Endothelial cell (in vitro differentiated cells): Measurements from ENCODE around the gene ZNF578. TPM values are rescaled to one million over a fixed set of nuclear protein-coding genes. Genes with fewer than 3 reads are reported as not detected.
"Not testable (repeated sequence)": the region's sequence is repeated elsewhere in the genome, so short reads cannot be mapped to it uniquely, and the experiment has no call there.

Experiments
- DNase-seq: peaks from one replicate; pipeline ENCODE4 v3.0.0; 2021; ENCODE audit warnings: low spot score
- H3K27ac Mint-ChIP-seq: one replicate; pipeline ENCODE4 v1.8.0; 2021; ENCODE audit warnings: mixed read lengths, inconsistent platforms; ENCODE audit not compliant: unreplicated experiment
- H3K27me3 Mint-ChIP-seq: one replicate; pipeline ENCODE4 v1.8.0; 2021; ENCODE audit warnings: mild to moderate bottlenecking, moderate library complexity, mixed read lengths, inconsistent platforms; ENCODE audit not compliant: unreplicated experiment
- H3K36me3 Mint-ChIP-seq: one replicate; pipeline ENCODE4 v1.8.0; 2021; ENCODE audit warnings: mild to moderate bottlenecking, low read depth, mixed read lengths, inconsistent platforms; ENCODE audit not compliant: unreplicated experiment
- H3K4me1 Mint-ChIP-seq: one replicate; pipeline ENCODE4 v1.8.0; 2021; ENCODE audit warnings: mild to moderate bottlenecking, mixed read lengths, inconsistent platforms; ENCODE audit not compliant: unreplicated experiment
- H3K4me3 Mint-ChIP-seq: one replicate; pipeline ENCODE4 v1.8.0; 2021; ENCODE audit warnings: mild to moderate bottlenecking, mixed read lengths, inconsistent platforms; ENCODE audit not compliant: unreplicated experiment
- H3K9me3 Mint-ChIP-seq: one replicate; pipeline ENCODE4 v1.8.0; 2021; ENCODE audit warnings: mixed read lengths, inconsistent platforms; ENCODE audit not compliant: unreplicated experiment
- total RNA-seq: library from RNA; stranded (reverse); fragmentation: NEBNext Ultra II Directional; extraction: Animal tissue kit (Norgen Biotek cat#: 25700); gene quantifications from one replicate; pipeline ENCODE4 v1.2.1, GENCODE V29; 2021; ENCODE audit not compliant: unreplicated experiment
- TF ChIP-seq, protein P1 (sequence below): fragments of 200-600 bp; sonication (generic); IDR thresholded peaks from one replicate; pipeline ENCODE4 v1.5.0; 2021; ENCODE audit warnings: antibody characterized with exemption; ENCODE audit not compliant: unreplicated experiment

Gene ZNF578
- total RNA-seq, 1 donor from 2014 or later = 0.26 TPM

DNA sequence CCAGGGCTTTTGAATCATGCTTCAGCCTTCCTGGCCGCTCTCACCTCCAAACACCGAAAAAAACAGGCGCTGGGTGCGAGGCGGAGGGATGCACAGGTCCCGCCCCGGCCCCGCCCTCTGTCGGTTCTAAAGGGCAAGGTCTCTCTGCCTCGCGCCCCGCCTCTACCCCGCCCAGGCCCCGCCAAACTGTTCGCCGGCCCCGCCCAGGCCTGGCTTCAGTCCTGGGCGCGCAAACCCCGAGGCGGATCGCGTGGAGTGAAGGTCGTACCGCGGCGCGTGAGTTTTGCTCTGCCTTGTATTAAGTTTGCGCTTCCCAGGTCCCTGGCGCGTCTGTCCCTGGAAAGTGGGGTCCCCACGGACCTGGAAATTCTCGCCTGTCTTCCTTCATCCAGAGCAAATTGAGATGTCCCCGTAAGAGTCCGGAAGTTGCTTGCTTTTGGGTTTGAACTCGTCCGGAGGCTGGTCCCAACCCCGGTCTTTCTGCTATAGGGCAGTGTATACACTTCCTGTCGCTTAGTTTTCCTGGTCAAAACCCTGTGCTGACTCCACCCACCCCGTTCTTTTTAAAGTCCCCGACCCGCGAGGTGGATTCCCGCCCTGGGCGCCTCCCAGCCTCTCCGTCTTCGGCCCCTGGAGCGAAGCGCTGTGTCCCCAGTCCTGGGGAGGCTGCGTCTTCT is 82.6 kb downstream of the ZNF578 start:
- peak; percentile 88 for DNase-seq
- TF ChIP-seq, protein P1, sequence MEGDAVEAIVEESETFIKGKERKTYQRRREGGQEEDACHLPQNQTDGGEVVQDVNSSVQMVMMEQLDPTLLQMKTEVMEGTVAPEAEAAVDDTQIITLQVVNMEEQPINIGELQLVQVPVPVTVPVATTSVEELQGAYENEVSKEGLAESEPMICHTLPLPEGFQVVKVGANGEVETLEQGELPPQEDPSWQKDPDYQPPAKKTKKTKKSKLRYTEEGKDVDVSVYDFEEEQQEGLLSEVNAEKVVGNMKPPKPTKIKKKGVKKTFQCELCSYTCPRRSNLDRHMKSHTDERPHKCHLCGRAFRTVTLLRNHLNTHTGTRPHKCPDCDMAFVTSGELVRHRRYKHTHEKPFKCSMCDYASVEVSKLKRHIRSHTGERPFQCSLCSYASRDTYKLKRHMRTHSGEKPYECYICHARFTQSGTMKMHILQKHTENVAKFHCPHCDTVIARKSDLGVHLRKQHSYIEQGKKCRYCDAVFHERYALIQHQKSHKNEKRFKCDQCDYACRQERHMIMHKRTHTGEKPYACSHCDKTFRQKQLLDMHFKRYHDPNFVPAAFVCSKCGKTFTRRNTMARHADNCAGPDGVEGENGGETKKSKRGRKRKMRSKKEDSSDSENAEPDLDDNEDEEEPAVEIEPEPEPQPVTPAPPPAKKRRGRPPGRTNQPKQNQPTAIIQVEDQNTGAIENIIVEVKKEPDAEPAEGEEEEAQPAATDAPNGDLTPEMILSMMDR = peak; percentile 46
- peaks cover 5% of the 10 kb centered on the region for H3K4me1 Mint-ChIP-seq
- peak overlapping the region; percentile 84 for H3K27ac Mint-ChIP-seq
- peaks cover 6% of the 10 kb centered on the region for H3K27me3 Mint-ChIP-seq
- H3K4me3 Mint-ChIP-seq = peak overlapping the region; percentile 93
- H3K9me3 Mint-ChIP-seq = no peaks in the 10 kb centered on the region
- no peaks in the 10 kb centered on the region for H3K36me3 Mint-ChIP-seq

DNA sequence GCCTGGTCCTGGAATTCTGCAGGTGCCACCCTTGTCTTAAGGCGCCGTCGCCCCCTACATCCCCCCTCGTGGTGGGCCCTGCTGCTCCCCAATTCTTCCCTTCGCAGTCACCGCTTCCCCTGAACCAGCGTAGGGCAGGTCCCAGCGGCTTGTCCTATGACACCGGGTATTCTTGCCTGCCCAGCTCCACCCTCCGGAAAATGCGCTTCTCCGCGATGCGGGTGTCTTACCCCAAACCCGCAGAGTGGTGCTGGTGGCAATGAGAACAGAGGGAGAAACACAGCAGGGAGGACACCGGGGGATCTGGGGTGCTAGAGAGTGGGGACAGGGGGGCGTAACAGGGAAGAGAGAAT is 83.1 kb downstream of the ZNF578 start:
- Mint-ChIP-seq H3K4me3 (peak overlapping the region; percentile 93), H3K9me3 (no peaks in the 10 kb centered on the region), H3K36me3 (no peaks in the 10 kb centered on the region), H3K4me1 (peaks cover 5% of the 10 kb centered on the region), H3K27ac (peak overlapping the region; percentile 52), H3K27me3 (peaks cover 6% of the 10 kb centered on the region)
- TF ChIP-seq, protein P1 = no peak
- DNase-seq = no peak

DNA sequence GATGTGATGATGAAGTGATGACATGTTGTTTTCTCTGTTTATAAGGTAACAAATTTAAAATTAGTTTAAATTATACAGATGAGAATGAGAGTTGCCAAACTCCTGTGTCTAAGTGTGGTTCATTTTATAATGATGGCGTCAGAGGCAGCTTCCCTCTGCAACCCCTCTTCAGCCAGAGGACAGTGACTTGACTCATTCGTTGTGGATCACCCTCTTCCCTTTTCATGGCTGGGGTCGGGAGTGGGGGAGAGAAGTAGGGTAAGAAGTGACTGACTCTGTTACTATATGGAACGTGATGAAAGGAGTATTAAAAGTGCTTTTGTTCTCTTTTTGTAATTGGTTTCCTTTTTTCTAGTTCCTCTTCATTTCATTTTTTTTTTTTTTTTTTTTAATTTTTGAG is 85.5 kb downstream of the ZNF578 start:
- DNase-seq, H3K9me3 Mint-ChIP-seq, H3K27ac Mint-ChIP-seq, H3K27me3 Mint-ChIP-seq, H3K4me3 Mint-ChIP-seq: not testable (repeated sequence)
- Mint-ChIP-seq H3K4me1 (peaks cover 21% of the 10 kb centered on the region), H3K36me3 (peaks cover 16% of the 10 kb centered on the region)

DNA sequence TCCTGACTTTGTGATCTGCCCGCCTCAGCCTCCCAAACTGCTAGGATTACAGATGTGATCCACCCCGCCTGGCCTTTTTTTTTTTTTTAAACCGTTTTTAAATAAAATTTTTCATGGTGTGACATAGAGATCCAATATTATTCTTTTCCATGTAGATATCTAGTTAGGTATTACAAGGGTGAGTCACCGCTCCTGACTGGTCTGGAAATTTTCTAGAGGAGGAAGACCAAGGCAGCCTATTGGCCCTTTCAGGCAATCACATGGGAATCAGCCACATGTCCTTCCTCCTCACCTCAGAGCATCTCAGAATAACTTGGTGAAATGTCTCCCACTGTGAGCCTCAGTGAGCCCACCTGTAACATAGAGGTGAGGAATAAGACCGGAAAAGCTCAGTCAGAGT is 87.8 kb downstream of the ZNF578 start:
- Mint-ChIP-seq H3K4me1 (peaks cover 21% of the 10 kb centered on the region), H3K36me3 (peaks cover 24% of the 10 kb centered on the region)
- H3K27ac Mint-ChIP-seq, H3K4me3 Mint-ChIP-seq, H3K27me3 Mint-ChIP-seq, H3K9me3 Mint-ChIP-seq, DNase-seq: not testable (repeated sequence)

DNA sequence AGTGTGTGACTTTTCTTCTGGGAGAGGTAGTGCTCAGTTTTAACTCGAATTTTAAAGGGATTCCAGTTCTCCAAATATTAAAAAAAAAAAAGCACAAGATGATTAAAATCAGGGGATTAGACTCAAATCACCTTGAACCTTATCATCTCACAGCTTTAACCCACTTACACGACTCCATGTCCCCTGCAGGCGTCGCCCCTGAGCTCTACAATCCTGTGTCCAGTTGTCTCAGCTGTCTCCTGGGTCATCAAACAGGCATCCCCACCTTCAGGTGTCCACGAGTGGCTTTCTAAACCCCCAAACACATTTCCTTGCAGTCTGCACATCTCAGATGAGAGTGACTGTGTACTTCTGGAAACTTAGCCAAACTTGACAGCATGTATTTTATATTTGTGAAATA is 88.3 kb downstream of the ZNF578 start:
- no peaks in the 10 kb centered on the region for H3K9me3 Mint-ChIP-seq
- peaks cover 6% of the 10 kb centered on the region for H3K27me3 Mint-ChIP-seq
- H3K27ac Mint-ChIP-seq = no peak overlapping the region
- H3K4me3 Mint-ChIP-seq = no peak overlapping the region
- TF ChIP-seq, protein P1 = no peak
- peaks cover 17% of the 10 kb centered on the region for H3K4me1 Mint-ChIP-seq
- peaks cover 27% of the 10 kb centered on the region for H3K36me3 Mint-ChIP-seq
- DNase-seq = no peak

DNA sequence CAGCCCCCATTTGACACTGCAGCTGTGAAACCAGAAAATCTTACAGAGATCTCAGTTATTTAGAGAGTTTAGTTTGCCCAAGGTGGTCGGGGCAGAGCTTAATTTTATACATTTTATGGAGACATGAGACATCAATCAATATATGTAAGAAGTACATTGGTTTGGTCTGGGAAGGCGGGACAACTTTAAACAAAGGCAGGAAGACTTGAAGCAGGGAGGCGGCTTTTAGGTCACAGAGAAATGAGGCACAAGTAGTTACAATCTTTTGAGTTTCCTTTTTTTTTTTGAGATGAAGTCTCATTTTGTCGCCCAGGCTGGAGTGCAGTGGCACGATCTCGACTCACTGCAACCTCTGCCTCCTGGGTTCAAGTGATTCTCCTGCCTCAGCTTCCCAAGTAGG is 89.2 kb downstream of the ZNF578 start:
- H3K9me3 Mint-ChIP-seq, DNase-seq, H3K27me3 Mint-ChIP-seq: not testable (repeated sequence)
- Mint-ChIP-seq H3K36me3 (peaks cover 32% of the 10 kb centered on the region), H3K4me3 (peak overlapping the region; percentile 12), H3K27ac (peak overlapping the region; percentile 84), H3K4me1 (peaks cover 16% of the 10 kb centered on the region)
